GM12878 (cell line): ENCODE measurements around the gene RAPGEF4. TPM values are rescaled to one million over a fixed set of nuclear protein-coding genes. Genes with fewer than 3 reads are reported as not detected.

Experiments
- ATAC-seq: fragments of 200-7000 bp; cut with Tn5 transposase; 3 replicates; pipeline ENCODE4 v1.9.1; 2020; ENCODE audit warnings: mild to moderate bottlenecking, moderate library complexity
- BruUV-seq: library from RNA; stranded (reverse); fragments of 400-500 nt; replicated peaks from 2 replicates; lab custom pipeline; 2021; lab: Mats Ljungman, UMichigan
- CTCF ChIA-PET: fragments of 300-600 bp; sonication (Branson Sonifier 250); formaldehyde crosslinking; extraction: SDS; loops from one replicate; lab custom pipeline; 2021; ENCODE audit warnings: inconsistent platforms; lab: Yijun Ruan, JAX
- POLR2A ChIA-PET: fragments of 350-600 bp; formaldehyde crosslinking; extraction: SDS; loops from one replicate; lab custom pipeline; 2021; ENCODE audit warnings: inconsistent platforms; lab: Charles Lee
- RAD21 ChIA-PET: fragments of 300-600 bp; sonication (Branson Sonifier 250); formaldehyde crosslinking; loops from one replicate; lab custom pipeline; 2023; ENCODE audit warnings: antibody characterized with exemption; ENCODE audit not compliant: unreplicated experiment; lab: Charles Lee
- SMC1A ChIA-PET: fragments of 300-600 bp; sonication (Branson Sonifier 250); formaldehyde crosslinking; loops from one replicate; lab custom pipeline; 2023; ENCODE audit not compliant: unreplicated experiment, uncharacterized antibody; lab: Charles Lee
- DNase-seq: peaks from one replicate; pipeline ENCODE4 v3.0.0-alpha.2; 2011; ENCODE audit warnings: low read depth, low spot score
- FAIRE-seq: peaks from 3 replicates; lab custom pipeline; 2011; peaks lifted over from hg19 to GRCh38; lab: Jason Lieb, UNC
- H2AFZ ChIP-seq: 2 replicates; pipeline ENCODE4 v1.6.0; 2011; ENCODE audit warnings: low read depth, low read length, control low read depth; ENCODE audit not compliant: control insufficient read depth
- H3K27ac ChIP-seq: 2 replicates; pipeline ENCODE4 v1.5.1; 2011; ENCODE audit warnings: control low read depth; ENCODE audit not compliant: control insufficient read depth, insufficient read depth
- H3K27me3 ChIP-seq, 2 experiments: replicated peaks in 1 of 2; 2 replicates each; pipeline versions ENCODE4 v1.6.0 to v1.6.1; 2011; ENCODE audit warnings: low read length in 1 of 2; ENCODE audit not compliant: control insufficient read depth in 2 of 2, insufficient read depth in 2 of 2
- H3K36me3 ChIP-seq, 2 experiments: 2 replicates each; pipeline ENCODE4 v1.5.1; 2011; ENCODE audit warnings: low read length in 1 of 2; ENCODE audit not compliant: control insufficient read depth in 2 of 2, insufficient read depth in 2 of 2
- H3K4me1 ChIP-seq: 2 replicates; pipeline ENCODE4 v1.6.1; 2011; ENCODE audit warnings: mild to moderate bottlenecking, low read length, moderate library complexity, mixed read lengths; ENCODE audit not compliant: control insufficient read depth, insufficient read depth
- H3K4me2 ChIP-seq: 2 replicates; pipeline ENCODE4 v1.6.0; 2011; ENCODE audit warnings: control low read depth; ENCODE audit not compliant: control insufficient read depth, insufficient read depth
- H3K4me3 ChIP-seq: fragments of 200-600 bp; sonication (generic); 2 replicates; pipeline ENCODE4 v1.5.1; 2016
- H3K79me2 ChIP-seq: 2 replicates; pipeline ENCODE4 v1.6.0; 2011; ENCODE audit warnings: low read length; ENCODE audit not compliant: control insufficient read depth, insufficient read depth
- H3K9ac ChIP-seq: 2 replicates; pipeline ENCODE4 v1.8.0; 2011; ENCODE audit warnings: low read length, control low read depth, mixed read lengths; ENCODE audit not compliant: control insufficient read depth, insufficient read depth
- H3K9me3 ChIP-seq: replicated peaks from 3 replicates; pipeline ENCODE4 v1.5.1; 2011; ENCODE audit warnings: mild to moderate bottlenecking, low read length; ENCODE audit not compliant: control insufficient read depth, insufficient read depth
- H4K20me1 ChIP-seq: 2 replicates; pipeline ENCODE4 v1.6.0; 2011; ENCODE audit not compliant: control insufficient read depth, insufficient read depth
- DPF2 ChIP-seq: fragments of 450-650 bp; IDR thresholded peaks from 2 replicates; pipeline ENCODE4 v1.6.1; 2017; ENCODE audit warnings: mild to moderate bottlenecking
- IRF4 ChIP-seq: IDR thresholded peaks from 2 replicates; pipeline ENCODE4 v1.6.1; 2011; ENCODE audit warnings: low read depth, low read length
- KDM1A ChIP-seq: fragments of 200-600 bp; sonication (generic); IDR thresholded peaks from 2 replicates; pipeline ENCODE4 v1.6.1; 2016; ENCODE audit warnings: borderline replicate concordance
- NFYA ChIP-seq: IDR thresholded peaks from 2 replicates; pipeline ENCODE4 v1.6.1; 2011; ENCODE audit warnings: low read depth, mild to moderate bottlenecking, low read length, improper control_type of control experiment, borderline replicate concordance
- NR2C1 ChIP-seq: fragments of 450-650 bp; IDR thresholded peaks from 2 replicates; pipeline ENCODE4 v1.6.1; 2017; ENCODE audit warnings: antibody characterized with exemption, mild to moderate bottlenecking, moderate library complexity
- RAD21 ChIP-seq: IDR thresholded peaks from 2 replicates; pipeline ENCODE4 v1.6.1; 2011; ENCODE audit warnings: mild to moderate bottlenecking, low read depth, low read length, moderate library complexity; ENCODE audit not compliant: insufficient read depth
- RB1 ChIP-seq: fragments of 450-650 bp; formaldehyde crosslinking; IDR thresholded peaks from 2 replicates; pipeline ENCODE4 v1.6.1; 2017; ENCODE audit warnings: mild to moderate bottlenecking, borderline replicate concordance
- RUNX3 ChIP-seq: IDR thresholded peaks from 2 replicates; pipeline ENCODE4 v1.6.1; 2012; ENCODE audit warnings: low read length, inconsistent platforms
- SP1 ChIP-seq: IDR thresholded peaks from one replicate; pipeline ENCODE4 v1.6.1; 2011; ENCODE audit warnings: low read depth, low read length
- STAT1 ChIP-seq: fragments of 450-650 bp; conservative IDR thresholded peaks from 2 replicates; pipeline ENCODE4 v1.6.1; 2014; ENCODE audit warnings: antibody characterized with exemption, mild to moderate bottlenecking
- STAT3 ChIP-seq: IDR thresholded peaks from 2 replicates; pipeline ENCODE4 v1.6.1; 2011; ENCODE audit warnings: low read depth, low read length, improper control_type of control experiment
- SUZ12 ChIP-seq: fragments of 200-600 bp; sonication (generic); IDR thresholded peaks from one replicate; pipeline ENCODE4 v1.6.1; 2018; ENCODE audit warnings: antibody characterized with exemption, mild to moderate bottlenecking; ENCODE audit not compliant: unreplicated experiment
- TCF12 ChIP-seq: IDR thresholded peaks from 2 replicates; pipeline ENCODE4 v1.6.1; 2011; ENCODE audit warnings: low read depth, mild to moderate bottlenecking, low read length
- YY1 ChIP-seq: IDR thresholded peaks from 2 replicates; pipeline ENCODE4 v1.6.1; 2011; ENCODE audit warnings: low read depth, mild to moderate bottlenecking, low read length
- ZZZ3 ChIP-seq: IDR thresholded peaks from 2 replicates; pipeline ENCODE4 v1.6.1; 2011; ENCODE audit warnings: low read depth; ENCODE audit not compliant: control insufficient read depth, insufficient read length
- WGBS: methylation state at CpG from one replicate; pipeline ENCODE4 v1.1.6; 2016; ENCODE audit warnings: low lambda C conversion rate; ENCODE audit not compliant: insufficient replicate concordance, insufficient coverage; ENCODE audit errors: missing lambda C conversion rate; 5-methylcytosine and 5-hydroxymethylcytosine counted together
- in situ Hi-C: fragments of 300-500 bp; cut with MboI; formaldehyde crosslinking; loops from 9 replicates; pipeline ENCODE4 v1.14.3; 2018; ENCODE audit warnings: mixed read lengths
- intact Hi-C: fragments of 100-400 bp; cut with micrococcal nuclease; formaldehyde crosslinking; loops from one replicate; pipeline ENCODE4 v1.14.2; 2022; ENCODE audit not compliant: unreplicated experiment
- polyA plus RNA-seq, 11 experiments: library from polyadenylated mRNA; depleted of rRNA in 4 of 11; unstranded in 6 of 11; stranded (reverse) in 5 of 11; fragments of >200 nt; fragmentation: Nextera tagmentation in 4 of 11; fragmentation: Illumina TruSeq in 1 of 11; extraction: Ambion mirVana in 4 of 11; extraction: Trizol in 1 of 11; gene quantifications; 1 replicate in 1 of 11; 2 replicates in 10 of 11; pipeline versions ENCODE4 v1.2.1 to v1.2.3, GENCODE V29; 2011 to 2016; ENCODE audit warnings: inconsistent platforms in 2 of 11, missing spikeins in 2 of 11, low read depth in 1 of 11
- total RNA-seq, 4 experiments: library from RNA; depleted of rRNA in 3 of 4; stranded (reverse); fragments of >200 nt in 3 of 4; fragmentation: Illumina TruSeq in 1 of 4; extraction: Trizol in 1 of 4; gene quantifications; 2 replicates each; pipeline versions ENCODE4 v1.2.1 to v1.2.3, GENCODE V29; 2013 to 2021
- TF ChIP-seq, protein P1 (sequence below): fragments of 450-650 bp; IDR thresholded peaks from 2 replicates; pipeline ENCODE4 v1.6.1; 2017; ENCODE audit warnings: low read depth, mild to moderate bottlenecking, moderate library complexity
- TF ChIP-seq, protein P2 (sequence below), 3 experiments: IDR thresholded peaks in 2 of 3; conservative IDR thresholded peaks in 1 of 3; 2 replicates each; pipeline ENCODE4 v1.5.1; 2011; ENCODE audit warnings: low read depth in 3 of 3, low read length in 3 of 3, mild to moderate bottlenecking in 3 of 3, control low read depth in 2 of 3, moderate library complexity in 2 of 3, inconsistent platforms in 1 of 3, mixed read lengths in 1 of 3; ENCODE audit not compliant: control insufficient read depth in 2 of 3, insufficient read depth in 1 of 3; ENCODE audit errors: extremely low read depth in 1 of 3
- TF ChIP-seq, protein P3 (sequence below): fragments of 450-650 bp; IDR thresholded peaks from 2 replicates; pipeline ENCODE4 v1.6.1; 2016; ENCODE audit warnings: mild to moderate bottlenecking, moderate library complexity, borderline replicate concordance

Gene RAPGEF4
- total and polyA plus RNA-seq, 10 of the 15 experiments (the other 5 are each of a cell fraction or from before 2014, with no cell fraction given), result 0.18 TPM; not detected in 8

DNA sequence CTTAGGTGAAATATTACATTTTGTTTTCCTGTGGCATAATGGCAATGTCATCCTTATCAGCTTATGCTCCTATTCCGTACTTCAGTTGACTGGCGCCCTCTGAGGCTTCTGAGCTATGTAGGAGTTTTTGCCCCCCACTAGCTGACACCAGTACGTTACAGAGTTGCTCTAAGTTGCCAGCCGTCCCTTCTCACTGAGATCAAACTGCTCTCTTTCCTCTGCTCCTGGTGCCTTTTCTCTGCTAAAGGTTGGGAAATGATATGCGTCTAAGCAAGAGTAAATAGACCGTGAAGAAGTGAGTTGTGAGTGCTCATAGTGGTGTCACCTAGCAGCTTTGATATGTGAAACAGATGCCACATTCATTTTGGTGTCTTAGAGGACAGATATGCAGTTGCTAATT, 99.2 kb downstream of the RAPGEF4 start:
- Histone ChIP-seq H3K4me2 (no peak overlapping the region), H3K9me3 (no peaks in the 10 kb centered on the region), H3K36me3 (no peaks in the 10 kb centered on the region)
- WGBS, result 13% methylated on average over 6 of the region's 6 CpGs
- DNase-seq (no peak), FAIRE-seq (no peak), ATAC-seq (no peak)
- ChIA-PET SMC1A (no interaction called here), CTCF (interaction anchor here (0.9 kb wide), 1 partner anchor 98 kb away, joined by 3 read pairs; no protein-coding TSS in a partner anchor)
- BruUV-seq, result no TSS peak
- TF ChIP-seq KDM1A (no peak), NR2C1 (no peak), SP1 (no peak), ZZZ3 (no peak), RB1 (no peak), STAT3 (no peak), DPF2 (no peak), TCF12 (no peak), RUNX3 (no peak), SUZ12 (no peak), RAD21 (no peak), NFYA (no peak), STAT1 (no peak), IRF4 (no peak), YY1 (no peak)
- TF ChIP-seq, protein P1, sequence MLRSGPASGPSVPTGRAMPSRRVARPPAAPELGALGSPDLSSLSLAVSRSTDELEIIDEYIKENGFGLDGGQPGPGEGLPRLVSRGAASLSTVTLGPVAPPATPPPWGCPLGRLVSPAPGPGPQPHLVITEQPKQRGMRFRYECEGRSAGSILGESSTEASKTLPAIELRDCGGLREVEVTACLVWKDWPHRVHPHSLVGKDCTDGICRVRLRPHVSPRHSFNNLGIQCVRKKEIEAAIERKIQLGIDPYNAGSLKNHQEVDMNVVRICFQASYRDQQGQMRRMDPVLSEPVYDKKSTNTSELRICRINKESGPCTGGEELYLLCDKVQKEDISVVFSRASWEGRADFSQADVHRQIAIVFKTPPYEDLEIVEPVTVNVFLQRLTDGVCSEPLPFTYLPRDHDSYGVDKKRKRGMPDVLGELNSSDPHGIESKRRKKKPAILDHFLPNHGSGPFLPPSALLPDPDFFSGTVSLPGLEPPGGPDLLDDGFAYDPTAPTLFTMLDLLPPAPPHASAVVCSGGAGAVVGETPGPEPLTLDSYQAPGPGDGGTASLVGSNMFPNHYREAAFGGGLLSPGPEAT, result no peak
- TF ChIP-seq, protein P2, sequence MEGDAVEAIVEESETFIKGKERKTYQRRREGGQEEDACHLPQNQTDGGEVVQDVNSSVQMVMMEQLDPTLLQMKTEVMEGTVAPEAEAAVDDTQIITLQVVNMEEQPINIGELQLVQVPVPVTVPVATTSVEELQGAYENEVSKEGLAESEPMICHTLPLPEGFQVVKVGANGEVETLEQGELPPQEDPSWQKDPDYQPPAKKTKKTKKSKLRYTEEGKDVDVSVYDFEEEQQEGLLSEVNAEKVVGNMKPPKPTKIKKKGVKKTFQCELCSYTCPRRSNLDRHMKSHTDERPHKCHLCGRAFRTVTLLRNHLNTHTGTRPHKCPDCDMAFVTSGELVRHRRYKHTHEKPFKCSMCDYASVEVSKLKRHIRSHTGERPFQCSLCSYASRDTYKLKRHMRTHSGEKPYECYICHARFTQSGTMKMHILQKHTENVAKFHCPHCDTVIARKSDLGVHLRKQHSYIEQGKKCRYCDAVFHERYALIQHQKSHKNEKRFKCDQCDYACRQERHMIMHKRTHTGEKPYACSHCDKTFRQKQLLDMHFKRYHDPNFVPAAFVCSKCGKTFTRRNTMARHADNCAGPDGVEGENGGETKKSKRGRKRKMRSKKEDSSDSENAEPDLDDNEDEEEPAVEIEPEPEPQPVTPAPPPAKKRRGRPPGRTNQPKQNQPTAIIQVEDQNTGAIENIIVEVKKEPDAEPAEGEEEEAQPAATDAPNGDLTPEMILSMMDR (IDR thresholded peaks at IDR 0.05 in 2 of 3, conservative IDR thresholded peaks at IDR 0.05 in 1 of 3; ENCODE audit: control insufficient read depth in 2 of 3, extremely low read depth in 1 of 3, insufficient read depth in 1 of 3, low read depth in 3 of 3, low read length in 3 of 3), result no peak
- TF ChIP-seq, protein P3, sequence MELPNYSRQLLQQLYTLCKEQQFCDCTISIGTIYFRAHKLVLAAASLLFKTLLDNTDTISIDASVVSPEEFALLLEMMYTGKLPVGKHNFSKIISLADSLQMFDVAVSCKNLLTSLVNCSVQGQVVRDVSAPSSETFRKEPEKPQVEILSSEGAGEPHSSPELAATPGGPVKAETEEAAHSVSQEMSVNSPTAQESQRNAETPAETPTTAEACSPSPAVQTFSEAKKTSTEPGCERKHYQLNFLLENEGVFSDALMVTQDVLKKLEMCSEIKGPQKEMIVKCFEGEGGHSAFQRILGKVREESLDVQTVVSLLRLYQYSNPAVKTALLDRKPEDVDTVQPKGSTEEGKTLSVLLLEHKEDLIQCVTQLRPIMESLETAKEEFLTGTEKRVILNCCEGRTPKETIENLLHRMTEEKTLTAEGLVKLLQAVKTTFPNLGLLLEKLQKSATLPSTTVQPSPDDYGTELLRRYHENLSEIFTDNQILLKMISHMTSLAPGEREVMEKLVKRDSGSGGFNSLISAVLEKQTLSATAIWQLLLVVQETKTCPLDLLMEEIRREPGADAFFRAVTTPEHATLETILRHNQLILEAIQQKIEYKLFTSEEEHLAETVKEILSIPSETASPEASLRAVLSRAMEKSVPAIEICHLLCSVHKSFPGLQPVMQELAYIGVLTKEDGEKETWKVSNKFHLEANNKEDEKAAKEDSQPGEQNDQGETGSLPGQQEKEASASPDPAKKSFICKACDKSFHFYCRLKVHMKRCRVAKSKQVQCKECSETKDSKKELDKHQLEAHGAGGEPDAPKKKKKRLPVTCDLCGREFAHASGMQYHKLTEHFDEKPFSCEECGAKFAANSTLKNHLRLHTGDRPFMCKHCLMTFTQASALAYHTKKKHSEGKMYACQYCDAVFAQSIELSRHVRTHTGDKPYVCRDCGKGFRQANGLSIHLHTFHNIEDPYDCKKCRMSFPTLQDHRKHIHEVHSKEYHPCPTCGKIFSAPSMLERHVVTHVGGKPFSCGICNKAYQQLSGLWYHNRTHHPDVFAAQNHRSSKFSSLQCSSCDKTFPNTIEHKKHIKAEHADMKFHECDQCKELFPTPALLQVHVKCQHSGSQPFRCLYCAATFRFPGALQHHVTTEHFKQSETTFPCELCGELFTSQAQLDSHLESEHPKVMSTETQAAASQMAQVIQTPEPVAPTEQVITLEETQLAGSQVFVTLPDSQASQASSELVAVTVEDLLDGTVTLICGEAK, result no peak
- TF ChIP-seq, all 136 proteins: peak for 0
- H3K79me2 ChIP-seq, result no peaks in the 10 kb centered on the region
- RAD21 ChIA-PET, result no interaction called here
- no peak overlapping the region for H3K4me3 ChIP-seq
- no peaks in the 10 kb centered on the region for H3K4me1 ChIP-seq
- H4K20me1 ChIP-seq, result no peaks in the 10 kb centered on the region
- in situ Hi-C loops (no loop called here), intact Hi-C loops (no loop called here)
- POLR2A ChIA-PET, result no interaction called here
- no peak overlapping the region for H3K9ac ChIP-seq
- no peaks in the 10 kb centered on the region for H3K27me3 ChIP-seq
- no peak overlapping the region for H3K27ac ChIP-seq
- H2AFZ ChIP-seq, result no peak overlapping the region
